ENCODE measurements around the gene HOOK2. TPM values are rescaled to one million over a fixed set of nuclear protein-coding genes. Genes with fewer than 3 reads are reported as not detected.

The HOOK2 gene
- total and polyA plus RNA-seq, 2 of the 13 experiments (the other 11 are each of a cell fraction or from before 2014, with no cell fraction given): 9.2 to 12.9 TPM

GRCh38 chr19:12801466-12802266, 26.3 kb upstream of the HOOK2 start, which contains the start of the genes PRDX2 and THSD8 (continued):
- TF ChIP-seq ZNF605 (CRISPR knock-in tag; IDR thresholded peaks at IDR 0.05) (peak; percentile 95; the same call in 1 of the 2 replicates), ISL2 (CRISPR knock-in tag; IDR thresholded peaks at IDR 0.05) (peak; percentile 68), MEIS1 (CRISPR knock-in tag; IDR thresholded peaks at IDR 0.05; ENCODE audit: borderline replicate concordance) (peak; percentile 64), TIGD3 (CRISPR knock-in tag; IDR thresholded peaks at IDR 0.05; ENCODE audit: borderline replicate concordance) (peak; percentile 88; the same call in 1 of the 2 replicates), NFKB2 (CRISPR knock-in tag; IDR thresholded peaks at IDR 0.05; ENCODE audit: borderline replicate concordance) (peak; percentile 74; the same call in 1 of the 2 replicates), KLF15 (CRISPR knock-in tag; IDR thresholded peaks at IDR 0.05; ENCODE audit: borderline replicate concordance) (no peak), NFATC3 (CRISPR knock-in tag; IDR thresholded peaks at IDR 0.05) (peak; percentile 51; the same call in 1 of the 2 replicates), YEATS4 (CRISPR knock-in tag; IDR thresholded peaks at IDR 0.05; ENCODE audit: borderline replicate concordance) (peak; percentile 76), FOXP1 (IDR thresholded peaks at IDR 0.05) (no peak), FOXP1 (CRISPR knock-in tag; IDR thresholded peaks at IDR 0.05) (0 out of 2 replicates have a peak, but pooled peaks have one; percentile 26), MIXL1 (CRISPR knock-in tag; IDR thresholded peaks at IDR 0.05) (peak; percentile 19; the same call in 1 of the 2 replicates), ZNF713 (CRISPR knock-in tag; IDR thresholded peaks at IDR 0.05) (no peak), ZNF780A (CRISPR knock-in tag; IDR thresholded peaks at IDR 0.05) (peak; percentile 56; the same call in 1 of the 2 replicates), ZNF205 (CRISPR knock-in tag; IDR thresholded peaks at IDR 0.05) (peak; percentile 65; the same call in 1 of the 2 replicates), RFXANK (CRISPR knock-in tag; IDR thresholded peaks at IDR 0.05) (peak; percentile 75; the same call in 1 of the 2 replicates), ZNF616 (CRISPR knock-in tag; IDR thresholded peaks at IDR 0.05; ENCODE audit: low read depth) (peak; percentile 57), ZSCAN22 (CRISPR knock-in tag; IDR thresholded peaks at IDR 0.05) (peak; percentile 64; the same call in 1 of the 2 replicates)
- TF ChIP-seq, protein P1, sequence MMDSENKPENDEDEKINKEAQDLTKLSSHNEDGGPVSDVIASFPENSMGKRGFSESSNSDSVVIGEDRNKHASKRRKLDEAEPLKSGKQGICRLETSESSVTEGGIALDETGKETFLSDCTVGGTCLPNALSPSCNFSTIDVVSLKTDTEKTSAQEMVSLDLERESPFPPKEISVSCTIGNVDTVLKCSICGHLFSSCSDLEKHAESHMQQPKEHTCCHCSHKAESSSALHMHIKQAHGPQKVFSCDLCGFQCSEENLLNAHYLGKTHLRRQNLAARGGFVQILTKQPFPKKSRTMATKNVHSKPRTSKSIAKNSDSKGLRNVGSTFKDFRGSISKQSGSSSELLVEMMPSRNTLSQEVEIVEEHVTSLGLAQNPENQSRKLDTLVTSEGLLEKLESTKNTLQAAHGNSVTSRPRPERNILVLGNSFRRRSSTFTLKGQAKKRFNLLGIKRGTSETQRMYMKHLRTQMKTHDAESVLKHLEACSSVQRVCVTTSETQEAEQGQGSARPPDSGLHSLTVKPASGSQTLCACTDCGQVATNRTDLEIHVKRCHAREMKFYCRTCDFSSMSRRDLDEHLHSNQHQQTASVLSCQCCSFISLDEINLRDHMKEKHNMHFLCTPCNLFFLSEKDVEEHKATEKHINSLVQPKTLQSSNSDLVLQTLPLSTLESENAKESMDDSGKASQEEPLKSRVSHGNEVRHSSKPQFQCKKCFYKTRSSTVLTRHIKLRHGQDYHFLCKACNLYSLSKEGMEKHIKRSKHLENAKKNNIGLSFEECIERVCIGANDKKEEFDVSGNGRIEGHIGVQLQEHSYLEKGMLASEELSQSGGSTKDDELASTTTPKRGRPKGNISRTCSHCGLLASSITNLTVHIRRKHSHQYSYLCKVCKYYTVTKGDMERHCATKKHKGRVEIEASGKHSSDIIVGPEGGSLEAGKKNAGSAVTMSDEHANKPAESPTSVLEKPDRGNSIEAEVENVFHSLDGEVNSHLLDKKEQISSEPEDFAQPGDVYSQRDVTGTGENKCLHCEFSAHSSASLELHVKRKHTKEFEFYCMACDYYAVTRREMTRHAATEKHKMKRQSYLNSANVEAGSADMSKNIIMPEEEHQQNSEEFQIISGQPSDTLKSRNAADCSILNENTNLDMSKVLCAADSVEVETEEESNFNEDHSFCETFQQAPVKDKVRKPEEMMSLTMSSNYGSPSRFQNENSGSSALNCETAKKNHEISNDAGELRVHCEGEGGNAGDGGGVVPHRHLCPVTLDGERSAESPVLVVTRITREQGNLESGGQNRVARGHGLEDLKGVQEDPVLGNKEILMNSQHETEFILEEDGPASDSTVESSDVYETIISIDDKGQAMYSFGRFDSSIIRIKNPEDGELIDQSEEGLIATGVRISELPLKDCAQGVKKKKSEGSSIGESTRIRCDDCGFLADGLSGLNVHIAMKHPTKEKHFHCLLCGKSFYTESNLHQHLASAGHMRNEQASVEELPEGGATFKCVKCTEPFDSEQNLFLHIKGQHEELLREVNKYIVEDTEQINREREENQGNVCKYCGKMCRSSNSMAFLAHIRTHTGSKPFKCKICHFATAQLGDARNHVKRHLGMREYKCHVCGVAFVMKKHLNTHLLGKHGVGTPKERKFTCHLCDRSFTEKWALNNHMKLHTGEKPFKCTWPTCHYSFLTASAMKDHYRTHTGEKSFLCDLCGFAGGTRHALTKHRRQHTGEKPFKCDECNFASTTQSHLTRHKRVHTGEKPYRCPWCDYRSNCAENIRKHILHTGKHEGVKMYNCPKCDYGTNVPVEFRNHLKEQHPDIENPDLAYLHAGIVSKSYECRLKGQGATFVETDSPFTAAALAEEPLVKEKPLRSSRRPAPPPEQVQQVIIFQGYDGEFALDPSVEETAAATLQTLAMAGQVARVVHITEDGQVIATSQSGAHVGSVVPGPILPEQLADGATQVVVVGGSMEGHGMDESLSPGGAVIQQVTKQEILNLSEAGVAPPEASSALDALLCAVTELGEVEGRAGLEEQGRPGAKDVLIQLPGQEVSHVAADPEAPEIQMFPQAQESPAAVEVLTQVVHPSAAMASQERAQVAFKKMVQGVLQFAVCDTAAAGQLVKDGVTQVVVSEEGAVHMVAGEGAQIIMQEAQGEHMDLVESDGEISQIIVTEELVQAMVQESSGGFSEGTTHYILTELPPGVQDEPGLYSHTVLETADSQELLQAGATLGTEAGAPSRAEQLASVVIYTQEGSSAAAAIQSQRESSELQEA (CRISPR knock-in tag; IDR thresholded peaks at IDR 0.05; ENCODE audit: not compliant biosample characterization): peak; percentile 70
- TF ChIP-seq, protein P2, sequence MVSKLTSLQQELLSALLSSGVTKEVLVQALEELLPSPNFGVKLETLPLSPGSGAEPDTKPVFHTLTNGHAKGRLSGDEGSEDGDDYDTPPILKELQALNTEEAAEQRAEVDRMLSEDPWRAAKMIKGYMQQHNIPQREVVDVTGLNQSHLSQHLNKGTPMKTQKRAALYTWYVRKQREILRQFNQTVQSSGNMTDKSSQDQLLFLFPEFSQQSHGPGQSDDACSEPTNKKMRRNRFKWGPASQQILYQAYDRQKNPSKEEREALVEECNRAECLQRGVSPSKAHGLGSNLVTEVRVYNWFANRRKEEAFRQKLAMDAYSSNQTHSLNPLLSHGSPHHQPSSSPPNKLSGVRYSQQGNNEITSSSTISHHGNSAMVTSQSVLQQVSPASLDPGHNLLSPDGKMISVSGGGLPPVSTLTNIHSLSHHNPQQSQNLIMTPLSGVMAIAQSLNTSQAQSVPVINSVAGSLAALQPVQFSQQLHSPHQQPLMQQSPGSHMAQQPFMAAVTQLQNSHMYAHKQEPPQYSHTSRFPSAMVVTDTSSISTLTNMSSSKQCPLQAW (CRISPR knock-in tag; IDR thresholded peaks at IDR 0.05): peak; percentile 89

All from HepG2 (cell line).